ENCODE data around the gene ARHGEF28. TPM values are rescaled to one million over a fixed set of nuclear protein-coding genes. Genes with fewer than 3 reads are reported as not detected.

Gene ARHGEF28
- total RNA-seq, 2 donors from 2014 or later = 7.6 to 8.0 TPM

GRCh38 chr5:73952872-73953271, 326.9 kb downstream of the ARHGEF28 start:
- H3K27ac ChIP-seq = no peak overlapping the region
- TF ChIP-seq CTCF (IDR thresholded peaks at IDR 0.05) = no peak
- no peaks in the 10 kb centered on the region for H3K4me1 ChIP-seq
- no peak for DNase-seq
- H3K27me3 ChIP-seq = no peaks in the 10 kb centered on the region
- no peaks in the 10 kb centered on the region for H3K9me3 ChIP-seq
- H3K36me3 ChIP-seq = no peaks in the 10 kb centered on the region
- H3K9ac ChIP-seq (ENCODE audit: low read depth in 2 of 2, low read length in 2 of 2) = no peak overlapping the region
- no peak overlapping the region for H3K4me3 ChIP-seq
- intact Hi-C loops (cut with DNase I) = no loop called here

- no peaks in the 10 kb centered on the region for H3K36me3 ChIP-seq
- H3K4me1 ChIP-seq = no peaks in the 10 kb centered on the region
- no peaks in the 10 kb centered on the region for H3K9me3 ChIP-seq
- DNase-seq = no peak
- H3K27me3 ChIP-seq = no peaks in the 10 kb centered on the region
- H3K27ac ChIP-seq = no peak overlapping the region
- no peak overlapping the region for H3K4me3 ChIP-seq
- no peak for TF ChIP-seq CTCF (IDR thresholded peaks at IDR 0.05)
- intact Hi-C loops (cut with DNase I) = no loop called here
- H3K9ac ChIP-seq (ENCODE audit: low read depth in 2 of 2, low read length in 2 of 2) = no peak overlapping the region
Observed at GRCh38 chr5:73954381-73954780, 328.4 kb downstream of the ARHGEF28 start.

GRCh38 chr5:73955271-73955846, 329.4 kb downstream of the ARHGEF28 start:
- H3K4me1 ChIP-seq = no peaks in the 10 kb centered on the region
- H3K27ac ChIP-seq = no peak overlapping the region
- no peak overlapping the region for H3K9ac ChIP-seq (ENCODE audit: low read depth in 2 of 2, low read length in 2 of 2)
- no peaks in the 10 kb centered on the region for H3K36me3 ChIP-seq
- intact Hi-C loops (cut with DNase I) = no loop called here
- no peaks in the 10 kb centered on the region for H3K9me3 ChIP-seq
- no peak for TF ChIP-seq CTCF (IDR thresholded peaks at IDR 0.05)
- DNase-seq = no peak
- no peaks in the 10 kb centered on the region for H3K27me3 ChIP-seq
- no peak overlapping the region for H3K4me3 ChIP-seq

- intact Hi-C loops (cut with DNase I) = no loop called here
- no peak overlapping the region for H3K4me3 ChIP-seq
- no peak overlapping the region for H3K9ac ChIP-seq (ENCODE audit: low read depth in 2 of 2, low read length in 2 of 2)
- H3K9me3 ChIP-seq = no peaks in the 10 kb centered on the region
- no peak for DNase-seq
- H3K36me3 ChIP-seq = no peaks in the 10 kb centered on the region
- no peaks in the 10 kb centered on the region for H3K27me3 ChIP-seq
- no peak for TF ChIP-seq CTCF (IDR thresholded peaks at IDR 0.05)
- H3K27ac ChIP-seq = no peak overlapping the region
- no peaks in the 10 kb centered on the region for H3K4me1 ChIP-seq
Observed at GRCh38 chr5:73957397-73958001, 331.5 kb downstream of the ARHGEF28 start.

GRCh38 chr5:73958037-73958436, 332.0 kb downstream of the ARHGEF28 start:
- TF ChIP-seq CTCF (IDR thresholded peaks at IDR 0.05) = no peak
- H3K9me3 ChIP-seq = no peaks in the 10 kb centered on the region
- H3K4me3 ChIP-seq = no peak overlapping the region
- intact Hi-C loops (cut with DNase I) = no loop called here
- no peak for DNase-seq
- no peak overlapping the region for H3K27ac ChIP-seq
- no peaks in the 10 kb centered on the region for H3K4me1 ChIP-seq
- no peaks in the 10 kb centered on the region for H3K36me3 ChIP-seq
- H3K9ac ChIP-seq (ENCODE audit: low read depth in 2 of 2, low read length in 2 of 2) = no peak overlapping the region
- H3K27me3 ChIP-seq = no peaks in the 10 kb centered on the region

All from colonic mucosa (tissue), 4 donors.